ENCODE data around the gene TSPAN32.
"Not testable (repeated sequence)": the region's sequence is repeated elsewhere in the genome, so short reads cannot be mapped to it uniquely, and the experiment has no call there.

TSPAN32 gene

DNA sequence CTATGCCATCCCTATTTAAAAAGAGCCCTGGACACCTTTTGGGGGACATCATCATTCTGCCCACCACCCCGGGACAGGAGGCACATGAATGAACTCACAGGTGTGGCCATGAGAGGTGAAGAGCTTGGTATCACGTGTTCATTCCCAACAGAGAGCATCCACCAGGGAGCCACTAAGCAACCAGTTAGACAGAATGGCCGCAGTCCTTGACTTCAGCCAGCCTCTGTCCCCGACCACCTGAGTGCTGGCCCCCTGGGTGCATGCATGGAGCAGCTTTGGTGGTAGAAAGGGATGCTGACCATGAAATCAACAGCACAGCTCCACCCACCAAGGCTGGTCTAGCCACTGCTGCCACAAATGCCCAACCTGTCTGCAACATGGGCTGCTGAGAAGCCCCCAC is 44.2 kb downstream of the TSPAN32 start:
- DNase-seq, result no peak

DNA sequence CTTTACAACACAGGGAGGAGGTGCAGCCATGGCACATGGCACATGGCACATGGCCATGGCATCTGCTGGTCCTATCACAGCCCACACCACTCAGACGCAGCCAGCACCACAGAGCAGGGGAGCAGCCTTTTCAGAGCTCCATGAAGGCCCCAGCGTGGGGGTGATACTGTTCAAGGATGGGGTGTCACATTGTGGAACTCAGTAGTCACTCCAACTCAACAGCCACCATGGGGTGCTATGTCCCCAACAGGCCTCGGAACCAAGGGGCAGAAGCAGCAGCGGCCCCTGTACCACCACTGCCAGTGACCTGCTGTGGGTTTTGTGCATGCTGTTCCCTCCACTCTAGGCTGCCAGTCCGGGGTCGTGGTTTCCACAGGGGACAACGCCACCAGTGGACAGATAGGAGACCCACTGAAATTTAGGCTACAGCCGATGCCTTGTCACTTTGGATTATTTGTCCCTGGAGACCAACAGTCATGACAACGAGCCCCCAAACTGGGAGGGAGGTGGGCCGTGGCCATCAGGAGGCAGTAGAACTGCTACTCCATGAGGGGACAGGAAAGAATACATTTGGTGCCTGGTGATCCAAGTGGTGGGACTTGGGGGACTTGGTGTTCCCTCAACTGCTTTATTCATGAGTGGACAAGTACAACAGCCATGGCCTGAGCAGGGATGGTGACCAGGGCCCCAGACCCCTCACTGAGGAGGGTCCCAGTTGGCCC is 44.9 kb downstream of the TSPAN32 start:
- no peak for DNase-seq

DNA sequence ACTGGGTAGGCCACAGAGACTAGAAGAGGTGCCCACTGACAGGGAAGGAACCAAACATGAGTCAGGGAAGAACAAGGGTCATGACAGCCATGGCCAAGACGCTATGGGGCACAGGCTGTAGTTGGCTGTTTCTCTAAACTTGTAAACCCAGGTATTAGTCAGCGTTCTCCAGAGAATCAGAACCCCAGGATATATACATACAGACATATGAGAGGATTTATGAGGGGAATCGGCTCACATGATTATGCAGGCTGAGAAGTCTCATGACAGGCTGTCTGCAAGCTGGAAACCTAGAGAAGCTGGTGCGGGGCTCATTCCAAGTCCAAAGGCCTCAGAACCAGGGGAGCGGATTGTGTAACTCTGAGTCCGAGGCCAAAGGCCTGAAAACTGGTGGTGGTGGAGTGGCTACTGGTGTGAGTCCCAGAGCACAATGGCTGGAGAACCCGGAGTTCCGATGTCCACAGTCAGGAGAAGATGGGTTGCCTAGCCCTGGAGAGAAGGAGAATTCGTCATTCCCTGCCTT is 45.6 kb downstream of the TSPAN32 start:
- DNase-seq, result no peak

- DNase-seq, result no peak
Observed at GRCh38 chr11:2348986-2349385, 47.2 kb downstream of the TSPAN32 start.

DNA sequence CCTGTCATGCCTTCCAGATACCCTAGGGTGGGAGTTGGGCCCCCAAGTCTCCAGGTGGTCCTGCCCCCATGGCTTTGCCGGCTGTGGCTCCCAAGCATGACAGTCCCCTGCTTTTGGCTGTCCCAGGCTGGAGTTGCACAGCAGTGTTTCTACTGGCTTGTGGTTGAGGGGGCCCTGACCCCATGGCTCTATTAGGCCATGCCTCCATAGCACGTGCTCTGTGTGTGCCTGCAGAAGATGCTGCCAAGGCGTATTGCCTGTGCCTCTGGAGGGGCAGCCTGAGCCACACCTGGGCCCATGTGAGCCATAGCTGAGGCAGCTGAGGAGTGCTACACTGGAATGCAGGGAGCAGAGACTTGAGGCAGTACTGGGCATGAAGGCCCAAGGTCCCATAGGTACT is 49.9 kb downstream of the TSPAN32 start:
- no peak for DNase-seq

- DNase-seq, result no peak
Observed at GRCh38 chr11:2352420-2352819, 50.6 kb downstream of the TSPAN32 start.

GRCh38 chr11:2355000-2355644 is 53.3 kb downstream of the TSPAN32 start:
- DNase-seq, result no peak

DNA sequence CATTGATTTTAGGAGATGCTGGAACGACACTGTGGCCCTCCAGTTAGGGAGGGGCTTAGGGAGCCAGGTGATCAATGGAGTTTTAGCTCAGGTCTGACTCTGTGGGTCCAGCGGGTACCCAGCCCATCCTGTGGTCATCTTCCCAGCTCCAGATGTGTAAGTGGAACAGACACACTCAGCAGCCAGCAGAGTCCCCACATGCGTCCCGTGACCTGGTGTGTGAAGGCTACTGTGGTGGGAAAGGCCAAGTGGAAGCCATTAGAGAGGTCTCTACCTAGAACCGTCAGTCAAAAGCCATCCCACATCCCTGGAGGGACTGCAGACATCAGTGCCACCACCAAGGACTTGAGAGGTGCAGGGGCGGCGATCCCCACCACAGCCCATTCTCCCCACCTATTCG is 55.4 kb downstream of the TSPAN32 start:
- no peak for DNase-seq

GRCh38 chr11:2357651-2358050 is 55.8 kb downstream of the TSPAN32 start:
- not testable (repeated sequence) for DNase-seq

DNA sequence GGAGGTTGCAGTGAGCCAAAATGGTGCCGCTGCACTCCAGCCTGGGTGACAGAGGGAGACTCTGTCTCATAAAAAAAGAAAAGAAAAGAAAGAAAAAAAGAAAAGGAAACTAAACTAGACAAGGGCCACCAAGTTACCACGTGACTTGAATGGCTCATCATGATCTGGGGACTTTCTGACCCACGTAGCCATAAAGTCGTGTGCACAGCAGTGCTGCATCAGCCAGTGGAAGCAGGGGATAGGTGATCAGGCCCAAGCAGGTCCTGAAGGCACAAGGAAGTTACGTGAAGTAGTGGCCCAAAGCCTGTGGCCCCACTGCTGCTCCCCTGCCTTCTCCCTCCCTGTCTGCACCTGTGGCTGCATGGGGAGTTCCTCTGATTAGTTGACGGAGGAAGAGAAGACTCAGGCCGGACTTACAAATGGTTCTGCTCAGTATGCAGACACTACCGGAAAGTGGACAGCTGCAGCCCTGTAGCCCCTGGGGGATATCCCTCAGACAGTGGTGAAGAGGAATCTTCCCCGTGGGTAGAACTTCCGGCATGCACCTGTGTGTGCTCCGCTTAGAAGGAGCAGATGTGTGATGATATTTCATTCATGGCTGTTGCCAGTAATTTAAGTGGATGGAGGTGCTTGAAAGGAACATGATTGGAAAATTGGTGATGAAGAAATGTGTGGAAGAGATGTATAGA is 57.1 kb downstream of the TSPAN32 start:
- DNase-seq, result no peak

- DNase-seq, result no peak
Observed at GRCh38 chr11:2359557-2359956, 57.7 kb downstream of the TSPAN32 start.

- DNase-seq, result no peak
Observed at GRCh38 chr11:2360081-2360642, 58.3 kb downstream of the TSPAN32 start.

- no peak for DNase-seq
Observed at GRCh38 chr11:2361565-2361964, 59.8 kb downstream of the TSPAN32 start.

DNA sequence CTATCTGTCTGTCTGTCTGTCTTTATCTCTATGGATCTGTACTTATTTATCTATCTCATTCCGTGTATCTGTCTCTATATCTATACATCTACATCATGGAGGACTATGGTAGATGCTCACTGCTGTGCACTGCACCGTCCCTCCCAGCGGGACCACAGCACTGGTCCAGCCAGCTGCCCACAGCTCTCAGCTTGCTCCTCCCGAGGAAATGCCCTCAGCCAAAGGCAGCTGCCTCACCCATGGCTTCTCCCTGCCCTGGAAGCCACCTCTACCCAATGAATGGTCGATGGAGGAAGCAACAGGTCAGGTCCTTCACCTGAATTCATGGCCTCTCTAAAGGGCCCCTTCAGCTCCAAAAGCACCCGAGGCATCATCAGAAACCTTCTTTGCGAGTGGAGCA is 60.6 kb downstream of the TSPAN32 start:
- no peak for DNase-seq

DNA sequence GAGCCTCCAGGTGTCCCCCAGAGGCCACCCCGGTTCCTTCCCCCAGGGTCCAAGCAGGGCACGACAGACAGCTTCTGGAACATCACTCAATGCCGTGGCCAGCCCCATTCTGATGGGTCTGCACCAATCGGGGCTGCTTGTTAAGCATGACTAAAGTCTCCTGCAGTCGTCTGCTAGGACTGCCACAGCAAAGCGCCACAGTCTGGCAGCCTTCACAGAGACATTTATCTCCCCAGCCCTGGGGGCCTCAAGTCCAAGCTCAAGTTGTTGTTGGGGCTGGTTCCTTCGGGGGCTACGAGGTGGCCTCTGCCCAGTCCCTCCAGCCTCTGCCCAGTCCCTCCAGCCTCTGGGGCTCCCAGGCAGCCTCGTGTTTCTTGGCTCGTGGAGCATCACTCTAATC is 61.3 kb downstream of the TSPAN32 start:
- DNase-seq, result no peak

GRCh38 chr11:2363577-2364370 is 62.0 kb downstream of the TSPAN32 start:
- DNase-seq, result no peak

GRCh38 chr11:2364386-2364785 is 62.6 kb downstream of the TSPAN32 start:
- not testable (repeated sequence) for DNase-seq

GRCh38 chr11:2365571-2366210 is 63.9 kb downstream of the TSPAN32 start:
- no peak for DNase-seq

DNA sequence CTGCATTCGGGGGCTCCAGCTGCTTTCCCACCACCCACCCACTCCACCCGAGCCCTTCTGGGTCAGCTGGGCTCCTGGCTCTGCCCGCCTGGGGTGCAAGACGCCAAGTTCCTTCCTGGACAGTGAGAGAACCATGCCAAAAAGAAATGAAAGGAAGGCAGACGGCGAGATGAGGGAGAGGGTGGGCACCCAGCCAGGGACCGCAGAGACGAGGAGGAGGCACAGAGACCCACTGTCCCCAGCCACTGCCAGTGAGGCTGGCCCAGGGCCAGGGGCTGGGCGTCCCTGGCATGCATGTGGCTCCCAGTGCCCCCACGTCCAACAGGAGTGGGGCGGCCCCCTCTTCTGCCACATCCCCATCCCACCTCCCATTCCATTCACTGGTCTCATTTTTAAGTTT is 64.5 kb downstream of the TSPAN32 start:
- DNase-seq, result no peak

- no peak for DNase-seq
Observed at GRCh38 chr11:2366733-2367132, 64.9 kb downstream of the TSPAN32 start.

GRCh38 chr11:2367266-2368160 is 65.7 kb downstream of the TSPAN32 start:
- DNase-seq, result no peak
